HEK293 (cell line): Measurements from ENCODE around the gene CNTN2.

Experiments used
- CTCF ChIA-PET: fragments of 350-600 bp; formaldehyde crosslinking; extraction: SDS; loops from one replicate; lab custom pipeline; 2021; ENCODE audit warnings: antibody characterized with exemption; lab: Yijun Ruan, JAX
- POLR2A ChIA-PET: fragments of 300-600 bp; formaldehyde crosslinking; extraction: SDS; loops from one replicate; lab custom pipeline; 2020; ENCODE audit warnings: antibody characterized with exemption, inconsistent platforms; lab: Yijun Ruan, JAX
- H3K27ac ChIP-seq: fragments of 200-500 bp; sonication (Bioruptor generic); 2 replicates; pipeline ENCODE4 v1.5.1; 2014; ENCODE audit warnings: low read depth, low read length, control low read depth, inconsistent platforms; ENCODE audit errors: extremely low read depth
- H3K36me3 ChIP-seq, 2 experiments: fragments of 200-500 bp in 1 of 2; sonication (Bioruptor generic) in 1 of 2; 1 replicate in 1 of 2; 2 replicates in 1 of 2; pipeline ENCODE4 v1.5.1; 2014 to 2017; ENCODE audit warnings: inconsistent platforms in 2 of 2, low read length in 2 of 2; ENCODE audit not compliant: control insufficient read depth in 2 of 2, insufficient read depth in 1 of 2
- H3K4me1 ChIP-seq: fragments of 200-500 bp; sonication (Bioruptor generic); 2 replicates; pipeline ENCODE4 v1.5.1; 2014; ENCODE audit warnings: mild to moderate bottlenecking, low read length, inconsistent platforms; ENCODE audit not compliant: control insufficient read depth, insufficient read depth
- H3K4me3 ChIP-seq: 2 replicates; pipeline ENCODE4 v1.5.1; 2011; ENCODE audit warnings: low read depth, mild to moderate bottlenecking, control low read depth, low read length, moderate library complexity
- H3K9me3 ChIP-seq: fragments of 200-500 bp; sonication (Bioruptor generic); 2 replicates; pipeline ENCODE4 v1.5.1; 2014; ENCODE audit warnings: low read depth, low read length, inconsistent platforms; ENCODE audit not compliant: control insufficient read depth, insufficient read depth
- EGR2 ChIP-seq: fragments of 450-650 bp; formaldehyde crosslinking; IDR thresholded peaks from 2 replicates; pipeline ENCODE4 v1.5.1; 2016; ENCODE audit warnings: low read depth, missing biosample characterization, missing genetic modification characterization
- HOXD13 ChIP-seq: sonication (generic); formaldehyde crosslinking; IDR thresholded peaks from 2 replicates; pipeline ENCODE4 v1.8.0; 2022; ENCODE audit warnings: missing genetic modification reagents, borderline replicate concordance
- INSM2 ChIP-seq: fragments of 450-650 bp; formaldehyde crosslinking; IDR thresholded peaks from 2 replicates; pipeline ENCODE4 v1.5.1; 2016; ENCODE audit warnings: missing biosample characterization, missing genetic modification characterization
- KLF1 ChIP-seq: fragments of 450-650 bp; formaldehyde crosslinking; IDR thresholded peaks from 2 replicates; pipeline ENCODE4 v1.5.1; 2016; ENCODE audit warnings: missing biosample characterization, missing genetic modification characterization
- MEIS1 ChIP-seq: sonication (generic); formaldehyde crosslinking; IDR thresholded peaks from 2 replicates; pipeline ENCODE4 v1.8.1; 2022; ENCODE audit warnings: missing genetic modification reagents, mild to moderate bottlenecking, borderline replicate concordance
- SCRT2 ChIP-seq: fragments of 450-650 bp; formaldehyde crosslinking; IDR thresholded peaks from 2 replicates; pipeline ENCODE4 v1.5.1; 2016; ENCODE audit warnings: missing biosample characterization, missing genetic modification characterization
- ZBTB17 ChIP-seq: fragments of 450-650 bp; formaldehyde crosslinking; IDR thresholded peaks from 2 replicates; pipeline ENCODE4 v1.5.1; 2016; ENCODE audit warnings: missing biosample characterization, missing genetic modification characterization
- ZBTB26 ChIP-seq: fragments of 450-650 bp; formaldehyde crosslinking; optimal IDR thresholded peaks from 2 replicates; pipeline ENCODE3; 2016; ENCODE audit warnings: missing biosample characterization, mild to moderate bottlenecking, missing genetic modification characterization
- ZFHX2 ChIP-seq: fragments of 450-650 bp; formaldehyde crosslinking; conservative IDR thresholded peaks from 2 replicates; pipeline ENCODE4 v1.5.1; 2016; ENCODE audit warnings: missing biosample characterization, missing genetic modification characterization
- ZNF114 ChIP-seq: fragments of 450-650 bp; formaldehyde crosslinking; IDR thresholded peaks from 2 replicates; pipeline ENCODE4 v1.5.0; 2017; ENCODE audit warnings: missing biosample characterization, missing genetic modification characterization
- ZNF121 ChIP-seq: fragments of 450-650 bp; formaldehyde crosslinking; IDR thresholded peaks from 2 replicates; pipeline ENCODE4 v1.5.1; 2016; ENCODE audit warnings: missing biosample characterization, missing genetic modification characterization
- ZNF23 ChIP-seq: fragments of 450-650 bp; formaldehyde crosslinking; IDR thresholded peaks from 2 replicates; pipeline ENCODE4 v1.5.1; 2016; ENCODE audit warnings: missing biosample characterization, missing genetic modification characterization, borderline replicate concordance
- ZNF398 ChIP-seq: fragments of 450-650 bp; formaldehyde crosslinking; IDR thresholded peaks from 2 replicates; pipeline ENCODE4 v1.5.1; 2017; ENCODE audit warnings: missing biosample characterization, missing genetic modification characterization
- ZNF423 ChIP-seq: fragments of 450-650 bp; formaldehyde crosslinking; IDR thresholded peaks from 2 replicates; pipeline ENCODE4 v1.5.1; 2016; ENCODE audit warnings: missing biosample characterization, missing genetic modification characterization
- ZNF544 ChIP-seq: fragments of 450-650 bp; formaldehyde crosslinking; IDR thresholded peaks from 2 replicates; pipeline ENCODE4 v1.5.0; 2017; ENCODE audit warnings: missing biosample characterization, missing genetic modification characterization
- ZNF560 ChIP-seq: fragments of 450-650 bp; formaldehyde crosslinking; IDR thresholded peaks from 2 replicates; pipeline ENCODE4 v1.5.1; 2017; ENCODE audit warnings: missing biosample characterization, missing genetic modification characterization, borderline replicate concordance
- ZNF768 ChIP-seq: fragments of 450-650 bp; formaldehyde crosslinking; IDR thresholded peaks from 2 replicates; pipeline ENCODE4 v1.5.1; 2018; ENCODE audit warnings: missing biosample characterization, mild to moderate bottlenecking, missing genetic modification characterization
- ZSCAN23 ChIP-seq: fragments of 450-650 bp; formaldehyde crosslinking; IDR thresholded peaks from 2 replicates; pipeline ENCODE4 v1.5.1; 2016; ENCODE audit warnings: missing biosample characterization, missing genetic modification characterization
- ZSCAN30 ChIP-seq: fragments of 450-650 bp; IDR thresholded peaks from 2 replicates; pipeline ENCODE4 v1.5.1; 2018; ENCODE audit warnings: missing biosample characterization, mild to moderate bottlenecking, missing genetic modification characterization, moderate library complexity

CNTN2 gene

GRCh38 chr1:205066141-205066818, 23.3 kb downstream of the CNTN2 start:
- Histone ChIP-seq H3K4me3 (no peak overlapping the region), H3K9me3 (no peaks in the 10 kb centered on the region), H3K36me3 (no peaks in the 10 kb centered on the region), H3K27ac (no peak overlapping the region), H3K4me1 (no peaks in the 10 kb centered on the region)
- TF ChIP-seq ZNF423 (no peak), KLF1 (tag by site-specific recombination) (peak; percentile 90), EGR2 (tag by site-specific recombination) (peak; percentile 27; the same call in 1 of the 2 replicates), ZBTB26 (peak; percentile 10)
- ChIA-PET POLR2A (no interaction called here), CTCF (interaction anchor here (0.6 to 1.2 kb wide), 3 partner anchors 73 to 1396 kb away, joined by 3 to 8 read pairs (median 3); no protein-coding TSS in a partner anchor)

GRCh38 chr1:205067031-205067430, 24.0 kb downstream of the CNTN2 start:
- H3K4me1 ChIP-seq = no peaks in the 10 kb centered on the region
- ChIA-PET CTCF (interaction anchor here (0.7 to 2.4 kb wide), 3 partner anchors 78 to 161 kb away, joined by 3 to 11 read pairs (median 8); partner anchors contain the start of gene TMCC2), POLR2A (no interaction called here)
- no peaks in the 10 kb centered on the region for H3K9me3 ChIP-seq
- TF ChIP-seq ZBTB17 (tag by site-specific recombination) (no peak), MEIS1 (CRISPR knock-in tag) (no peak), ZNF398 (tag by site-specific recombination) (no peak), ZNF560 (tag by site-specific recombination) (no peak), ZSCAN23 (no peak), ZNF544 (tag by site-specific recombination) (no peak)
- no peaks in the 10 kb centered on the region for H3K36me3 ChIP-seq
- no peak overlapping the region for H3K27ac ChIP-seq
- no peak overlapping the region for H3K4me3 ChIP-seq

- peak; percentile 61 for TF ChIP-seq SCRT2 (tag by site-specific recombination)
- peak; percentile 48 for TF ChIP-seq ZFHX2 (tag by site-specific recombination)
- no peak for TF ChIP-seq ZSCAN30 (tag by site-specific recombination)
- TF ChIP-seq EGR2 (tag by site-specific recombination) = peak; percentile 31; the same call in 1 of the 2 replicates
- TF ChIP-seq HOXD13 (CRISPR knock-in tag) = no peak
- Histone ChIP-seq H3K36me3 (no peaks in the 10 kb centered on the region), H3K9me3 (no peaks in the 10 kb centered on the region), H3K27ac (no peak overlapping the region), H3K4me1 (no peaks in the 10 kb centered on the region), H3K4me3 (no peak overlapping the region)
- POLR2A ChIA-PET = no interaction called here
- CTCF ChIA-PET = interaction anchor here (0.7 to 2.6 kb wide), 4 partner anchors 79 to 509 kb away, joined by 3 to 11 read pairs (median 6); partner anchors contain the start of gene TMCC2
Observed at GRCh38 chr1:205068001-205068400, 25.0 kb downstream of the CNTN2 start.

- Histone ChIP-seq H3K9me3 (no peaks in the 10 kb centered on the region), H3K27ac (no peak overlapping the region), H3K4me3 (no peak overlapping the region), H3K36me3 (no peaks in the 10 kb centered on the region), H3K4me1 (no peaks in the 10 kb centered on the region)
- ChIA-PET POLR2A (no interaction called here), CTCF (interaction anchor here (0.7 to 2.6 kb wide), 3 partner anchors 79 to 509 kb away, joined by 3 to 11 read pairs (median 9); no protein-coding TSS in a partner anchor)
- TF ChIP-seq INSM2 = no peak
- no peak for TF ChIP-seq ZNF114
- no peak for TF ChIP-seq ZNF23 (tag by site-specific recombination)
- TF ChIP-seq ZNF768 (tag by site-specific recombination) = 0 out of 2 replicates have a peak, but pooled peaks have one; percentile 55
- TF ChIP-seq ZNF121 (tag by site-specific recombination) = no peak
Observed at GRCh38 chr1:205068457-205069040, 25.5 kb downstream of the CNTN2 start.
